Omental fat pad (tissue), 4 donors: ENCODE measurements around the gene TNFRSF8. TPM values are rescaled to one million over a fixed set of nuclear protein-coding genes. Genes with fewer than 3 reads are reported as not detected.

Source experiments
- ATAC-seq: fragments of 150-250 bp; one replicate; pipeline ENCODE4 v1.9.1; 2016; ENCODE audit warnings: mild to moderate bottlenecking, moderate library complexity; ENCODE audit not compliant: low FRiP score
- DNase-seq: peaks from one replicate; pipeline ENCODE4 v3.0.0-alpha.2; 2019; ENCODE audit warnings: low spot score
- CTCF ChIP-seq, 3 donors: fragments of 450-650 bp; IDR thresholded peaks; one replicate each; pipeline ENCODE4 v1.5.1; 2016 to 2017; ENCODE audit warnings: antibody characterized with exemption in 3 of 3, mild to moderate bottlenecking in 3 of 3, moderate library complexity in 2 of 3
- total RNA-seq, 4 donors: library from RNA; depleted of rRNA; stranded (reverse); fragments of >200 nt; gene quantifications; one replicate each; pipeline ENCODE4 v1.1.0, GENCODE V29; 2016

TNFRSF8 gene
- total RNA-seq, 4 donors from 2014 or later, result 2.9 to 31.9 (median 5.1) TPM

- TF ChIP-seq CTCF (IDR thresholded peaks at IDR 0.05), result no peak
- no peak for ATAC-seq
- DNase-seq, result no peak
These were observed 75.4 kb downstream of the TNFRSF8 start for GRCh38 chr1:12138196-12139168.

- ATAC-seq (no peak), DNase-seq (no peak)
- TF ChIP-seq CTCF (IDR thresholded peaks at IDR 0.05), result no peak
These were observed 76.9 kb downstream of the TNFRSF8 start for GRCh38 chr1:12140016-12140415.

- TF ChIP-seq CTCF (IDR thresholded peaks at IDR 0.05), result no peak
- DNase-seq (no peak), ATAC-seq (no peak)
These were observed 77.5 kb downstream of the TNFRSF8 start for GRCh38 chr1:12140515-12141162.

- no peak for TF ChIP-seq CTCF (IDR thresholded peaks at IDR 0.05)
- DNase-seq, result no peak
- no peak for ATAC-seq
These were observed 78.2 kb downstream of the TNFRSF8 start for GRCh38 chr1:12141163-12141850.

GRCh38 chr1:12142141-12142823, 79.2 kb downstream of the TNFRSF8 start:
- TF ChIP-seq CTCF (IDR thresholded peaks at IDR 0.05), result no peak
- ATAC-seq, result no peak
- no peak for DNase-seq

GRCh38 chr1:12142891-12143630, 80.0 kb downstream of the TNFRSF8 start:
- no peak for TF ChIP-seq CTCF (IDR thresholded peaks at IDR 0.05)
- no peak for DNase-seq
- peak; percentile 18 for ATAC-seq
